ENCODE results near the gene C2CD4B. TPM values are rescaled to one million over a fixed set of nuclear protein-coding genes. Genes with fewer than 3 reads are reported as not detected.

Gene C2CD4B
- total and polyA plus RNA-seq, 4 donors: 0.17 to 1.8 (median 0.66) TPM

DNA sequence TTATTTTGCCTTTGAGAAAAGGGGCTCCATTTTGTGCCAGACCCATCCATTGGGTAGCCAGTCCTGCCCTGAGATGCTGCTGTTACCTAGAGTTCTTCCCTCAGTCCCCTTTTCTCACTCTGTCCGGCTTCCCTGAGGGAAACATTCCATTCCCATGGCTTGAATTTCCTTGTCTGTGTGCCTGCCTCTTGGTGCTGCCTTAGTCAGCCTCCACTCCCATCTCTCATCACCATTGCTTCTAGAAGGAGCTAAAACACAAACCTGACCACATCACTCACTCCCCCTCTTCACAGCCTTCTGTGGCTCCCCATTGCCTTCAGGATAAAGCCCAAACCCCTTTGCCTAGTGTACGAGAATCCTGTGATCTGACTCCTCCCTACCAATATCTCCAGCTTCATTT lies 25.2 kb upstream of the C2CD4B start:
- H3K9me3 ChIP-seq (ENCODE audit: control insufficient read depth in 4 of 4, low read length in 3 of 4): no peaks in the 10 kb centered on the region
- no peaks in the 10 kb centered on the region for H3K27me3 ChIP-seq (ENCODE audit: control insufficient read depth in 4 of 4, insufficient read depth in 4 of 4, low read length in 3 of 4)
- no peak for DNase-seq (ENCODE audit: low spot score)
- no peak overlapping the region for H3K4me3 ChIP-seq (ENCODE audit: low read depth in 1 of 3, low read length in 3 of 3)
- H3K27ac ChIP-seq (ENCODE audit: low read depth in 1 of 2, low read length in 2 of 2): no peak overlapping the region
- H3K4me1 ChIP-seq (ENCODE audit: control insufficient read depth in 4 of 4, insufficient read depth in 4 of 4, low read length in 3 of 4): no peaks in the 10 kb centered on the region
- TF ChIP-seq FOXA1 (IDR thresholded peaks at IDR 0.05) (no peak), RXRA (IDR thresholded peaks at IDR 0.05) (no peak), EGR1 (IDR thresholded peaks at IDR 0.05; ENCODE audit: low read depth in 2 of 2) (no peak), SP1 (IDR thresholded peaks at IDR 0.05) (no peak), JUND (IDR thresholded peaks at IDR 0.05) (no peak), HNF4A (conservative IDR thresholded peaks at IDR 0.05) (no peak), YY1 (IDR thresholded peaks at IDR 0.05) (no peak), NR2F2 (IDR thresholded peaks at IDR 0.05) (no peak)
- TF ChIP-seq, protein P1, sequence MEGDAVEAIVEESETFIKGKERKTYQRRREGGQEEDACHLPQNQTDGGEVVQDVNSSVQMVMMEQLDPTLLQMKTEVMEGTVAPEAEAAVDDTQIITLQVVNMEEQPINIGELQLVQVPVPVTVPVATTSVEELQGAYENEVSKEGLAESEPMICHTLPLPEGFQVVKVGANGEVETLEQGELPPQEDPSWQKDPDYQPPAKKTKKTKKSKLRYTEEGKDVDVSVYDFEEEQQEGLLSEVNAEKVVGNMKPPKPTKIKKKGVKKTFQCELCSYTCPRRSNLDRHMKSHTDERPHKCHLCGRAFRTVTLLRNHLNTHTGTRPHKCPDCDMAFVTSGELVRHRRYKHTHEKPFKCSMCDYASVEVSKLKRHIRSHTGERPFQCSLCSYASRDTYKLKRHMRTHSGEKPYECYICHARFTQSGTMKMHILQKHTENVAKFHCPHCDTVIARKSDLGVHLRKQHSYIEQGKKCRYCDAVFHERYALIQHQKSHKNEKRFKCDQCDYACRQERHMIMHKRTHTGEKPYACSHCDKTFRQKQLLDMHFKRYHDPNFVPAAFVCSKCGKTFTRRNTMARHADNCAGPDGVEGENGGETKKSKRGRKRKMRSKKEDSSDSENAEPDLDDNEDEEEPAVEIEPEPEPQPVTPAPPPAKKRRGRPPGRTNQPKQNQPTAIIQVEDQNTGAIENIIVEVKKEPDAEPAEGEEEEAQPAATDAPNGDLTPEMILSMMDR (IDR thresholded peaks at IDR 0.05; ENCODE audit: low read depth, low read length, missing input control): no peak
- TF ChIP-seq, protein P2, sequence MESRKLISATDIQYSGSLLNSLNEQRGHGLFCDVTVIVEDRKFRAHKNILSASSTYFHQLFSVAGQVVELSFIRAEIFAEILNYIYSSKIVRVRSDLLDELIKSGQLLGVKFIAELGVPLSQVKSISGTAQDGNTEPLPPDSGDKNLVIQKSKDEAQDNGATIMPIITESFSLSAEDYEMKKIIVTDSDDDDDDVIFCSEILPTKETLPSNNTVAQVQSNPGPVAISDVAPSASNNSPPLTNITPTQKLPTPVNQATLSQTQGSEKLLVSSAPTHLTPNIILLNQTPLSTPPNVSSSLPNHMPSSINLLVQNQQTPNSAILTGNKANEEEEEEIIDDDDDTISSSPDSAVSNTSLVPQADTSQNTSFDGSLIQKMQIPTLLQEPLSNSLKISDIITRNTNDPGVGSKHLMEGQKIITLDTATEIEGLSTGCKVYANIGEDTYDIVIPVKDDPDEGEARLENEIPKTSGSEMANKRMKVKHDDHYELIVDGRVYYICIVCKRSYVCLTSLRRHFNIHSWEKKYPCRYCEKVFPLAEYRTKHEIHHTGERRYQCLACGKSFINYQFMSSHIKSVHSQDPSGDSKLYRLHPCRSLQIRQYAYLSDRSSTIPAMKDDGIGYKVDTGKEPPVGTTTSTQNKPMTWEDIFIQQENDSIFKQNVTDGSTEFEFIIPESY (IDR thresholded peaks at IDR 0.05): no peak
- TF ChIP-seq, protein P3, sequence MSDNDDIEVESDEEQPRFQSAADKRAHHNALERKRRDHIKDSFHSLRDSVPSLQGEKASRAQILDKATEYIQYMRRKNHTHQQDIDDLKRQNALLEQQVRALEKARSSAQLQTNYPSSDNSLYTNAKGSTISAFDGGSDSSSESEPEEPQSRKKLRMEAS (IDR thresholded peaks at IDR 0.05): no peak
- no peaks in the 10 kb centered on the region for H3K36me3 ChIP-seq (ENCODE audit: control insufficient read depth in 4 of 4, insufficient read depth in 3 of 4, low read depth in 1 of 4, low read length in 3 of 4)
- 76% methylated on average over 2 of the region's 2 CpGs for WGBS
- no peak overlapping the region for H3K9ac ChIP-seq (ENCODE audit: low read depth in 1 of 2, low read length in 2 of 2)

DNA sequence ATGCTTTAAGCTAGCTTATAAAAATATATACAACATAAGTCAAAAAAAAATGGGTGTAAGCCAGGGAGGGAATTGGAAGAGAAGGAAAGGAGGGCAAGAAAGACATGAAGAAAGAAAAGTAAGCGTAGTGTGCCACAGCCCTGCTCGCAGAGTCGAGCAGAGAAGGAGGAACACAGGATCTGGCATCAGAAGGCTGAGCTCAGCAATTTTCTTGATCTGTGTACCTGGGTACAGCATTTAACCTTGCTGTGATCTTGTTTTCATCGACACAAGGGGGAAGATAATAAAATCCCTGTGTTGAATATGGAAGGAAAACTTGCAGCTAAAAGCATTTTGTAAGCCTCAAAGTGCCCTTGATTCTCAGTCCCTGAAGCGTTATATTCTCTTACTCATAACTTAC lies 23.7 kb upstream of the C2CD4B start:
- H3K9me3 ChIP-seq (ENCODE audit: control insufficient read depth in 4 of 4, low read length in 3 of 4): no peaks in the 10 kb centered on the region
- DNase-seq (ENCODE audit: low spot score): no peak
- H3K4me3 ChIP-seq (ENCODE audit: low read depth in 1 of 3, low read length in 3 of 3): no peak overlapping the region
- H3K4me1 ChIP-seq (ENCODE audit: control insufficient read depth in 4 of 4, insufficient read depth in 4 of 4, low read length in 3 of 4): no peaks in the 10 kb centered on the region
- H3K9ac ChIP-seq (ENCODE audit: low read depth in 1 of 2, low read length in 2 of 2): no peak overlapping the region
- no peaks in the 10 kb centered on the region for H3K27me3 ChIP-seq (ENCODE audit: control insufficient read depth in 4 of 4, insufficient read depth in 4 of 4, low read length in 3 of 4)
- H3K36me3 ChIP-seq (ENCODE audit: control insufficient read depth in 4 of 4, insufficient read depth in 3 of 4, low read depth in 1 of 4, low read length in 3 of 4): no peaks in the 10 kb centered on the region
- no peak overlapping the region for H3K27ac ChIP-seq (ENCODE audit: low read depth in 1 of 2, low read length in 2 of 2)
- TF ChIP-seq, protein P2 (IDR thresholded peaks at IDR 0.05): no peak
- TF ChIP-seq FOXA1 (IDR thresholded peaks at IDR 0.05) (no peak), YY1 (IDR thresholded peaks at IDR 0.05) (no peak), TAF1 (conservative IDR thresholded peaks at IDR 0.05) (no peak), HNF4G (IDR thresholded peaks at IDR 0.05) (no peak), HNF4A (conservative IDR thresholded peaks at IDR 0.05) (no peak), EGR1 (IDR thresholded peaks at IDR 0.05; ENCODE audit: low read depth in 2 of 2) (no peak), NR2F2 (IDR thresholded peaks at IDR 0.05) (no peak), RAD21 (IDR thresholded peaks at IDR 0.05) (no peak), GABPA (IDR thresholded peaks at IDR 0.05 in 1 of 2, conservative IDR thresholded peaks at IDR 0.05 in 1 of 2) (no peak), FOXA2 (IDR thresholded peaks at IDR 0.05) (no peak), JUND (IDR thresholded peaks at IDR 0.05) (no peak)
- TF ChIP-seq, protein P4, sequence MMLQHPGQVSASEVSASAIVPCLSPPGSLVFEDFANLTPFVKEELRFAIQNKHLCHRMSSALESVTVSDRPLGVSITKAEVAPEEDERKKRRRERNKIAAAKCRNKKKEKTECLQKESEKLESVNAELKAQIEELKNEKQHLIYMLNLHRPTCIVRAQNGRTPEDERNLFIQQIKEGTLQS (IDR thresholded peaks at IDR 0.05): no peak
- TF ChIP-seq, protein P5, sequence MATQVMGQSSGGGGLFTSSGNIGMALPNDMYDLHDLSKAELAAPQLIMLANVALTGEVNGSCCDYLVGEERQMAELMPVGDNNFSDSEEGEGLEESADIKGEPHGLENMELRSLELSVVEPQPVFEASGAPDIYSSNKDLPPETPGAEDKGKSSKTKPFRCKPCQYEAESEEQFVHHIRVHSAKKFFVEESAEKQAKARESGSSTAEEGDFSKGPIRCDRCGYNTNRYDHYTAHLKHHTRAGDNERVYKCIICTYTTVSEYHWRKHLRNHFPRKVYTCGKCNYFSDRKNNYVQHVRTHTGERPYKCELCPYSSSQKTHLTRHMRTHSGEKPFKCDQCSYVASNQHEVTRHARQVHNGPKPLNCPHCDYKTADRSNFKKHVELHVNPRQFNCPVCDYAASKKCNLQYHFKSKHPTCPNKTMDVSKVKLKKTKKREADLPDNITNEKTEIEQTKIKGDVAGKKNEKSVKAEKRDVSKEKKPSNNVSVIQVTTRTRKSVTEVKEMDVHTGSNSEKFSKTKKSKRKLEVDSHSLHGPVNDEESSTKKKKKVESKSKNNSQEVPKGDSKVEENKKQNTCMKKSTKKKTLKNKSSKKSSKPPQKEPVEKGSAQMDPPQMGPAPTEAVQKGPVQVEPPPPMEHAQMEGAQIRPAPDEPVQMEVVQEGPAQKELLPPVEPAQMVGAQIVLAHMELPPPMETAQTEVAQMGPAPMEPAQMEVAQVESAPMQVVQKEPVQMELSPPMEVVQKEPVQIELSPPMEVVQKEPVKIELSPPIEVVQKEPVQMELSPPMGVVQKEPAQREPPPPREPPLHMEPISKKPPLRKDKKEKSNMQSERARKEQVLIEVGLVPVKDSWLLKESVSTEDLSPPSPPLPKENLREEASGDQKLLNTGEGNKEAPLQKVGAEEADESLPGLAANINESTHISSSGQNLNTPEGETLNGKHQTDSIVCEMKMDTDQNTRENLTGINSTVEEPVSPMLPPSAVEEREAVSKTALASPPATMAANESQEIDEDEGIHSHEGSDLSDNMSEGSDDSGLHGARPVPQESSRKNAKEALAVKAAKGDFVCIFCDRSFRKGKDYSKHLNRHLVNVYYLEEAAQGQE (IDR thresholded peaks at IDR 0.05): no peak
- TF ChIP-seq, protein P1 (IDR thresholded peaks at IDR 0.05; ENCODE audit: low read depth, low read length, missing input control): no peak
- 87% methylated on average over 5 of the region's 5 CpGs for WGBS
